ENCODE measurements around the gene RABGEF1. TPM values are rescaled to one million over a fixed set of nuclear protein-coding genes. Genes with fewer than 3 reads are reported as not detected.

The RABGEF1 gene
- total RNA-seq, 2 donors from 2014 or later: 16.3 to 25.5 TPM

GRCh38 chr7:66832531-66833351 lies 92.2 kb downstream of the RABGEF1 start:
- Histone ChIP-seq H3K27me3 (no peaks in the 10 kb centered on the region), H3K36me3 (no peaks in the 10 kb centered on the region), H3K9me3 (no peaks in the 10 kb centered on the region), H3K27ac (no peak overlapping the region), H3K4me3 (no peak overlapping the region), H3K4me1 (no peaks in the 10 kb centered on the region)
- no peak for DNase-seq (ENCODE audit: low spot score)
- TF ChIP-seq, protein P1, sequence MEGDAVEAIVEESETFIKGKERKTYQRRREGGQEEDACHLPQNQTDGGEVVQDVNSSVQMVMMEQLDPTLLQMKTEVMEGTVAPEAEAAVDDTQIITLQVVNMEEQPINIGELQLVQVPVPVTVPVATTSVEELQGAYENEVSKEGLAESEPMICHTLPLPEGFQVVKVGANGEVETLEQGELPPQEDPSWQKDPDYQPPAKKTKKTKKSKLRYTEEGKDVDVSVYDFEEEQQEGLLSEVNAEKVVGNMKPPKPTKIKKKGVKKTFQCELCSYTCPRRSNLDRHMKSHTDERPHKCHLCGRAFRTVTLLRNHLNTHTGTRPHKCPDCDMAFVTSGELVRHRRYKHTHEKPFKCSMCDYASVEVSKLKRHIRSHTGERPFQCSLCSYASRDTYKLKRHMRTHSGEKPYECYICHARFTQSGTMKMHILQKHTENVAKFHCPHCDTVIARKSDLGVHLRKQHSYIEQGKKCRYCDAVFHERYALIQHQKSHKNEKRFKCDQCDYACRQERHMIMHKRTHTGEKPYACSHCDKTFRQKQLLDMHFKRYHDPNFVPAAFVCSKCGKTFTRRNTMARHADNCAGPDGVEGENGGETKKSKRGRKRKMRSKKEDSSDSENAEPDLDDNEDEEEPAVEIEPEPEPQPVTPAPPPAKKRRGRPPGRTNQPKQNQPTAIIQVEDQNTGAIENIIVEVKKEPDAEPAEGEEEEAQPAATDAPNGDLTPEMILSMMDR (IDR thresholded peaks at IDR 0.05): no peak

DNA sequence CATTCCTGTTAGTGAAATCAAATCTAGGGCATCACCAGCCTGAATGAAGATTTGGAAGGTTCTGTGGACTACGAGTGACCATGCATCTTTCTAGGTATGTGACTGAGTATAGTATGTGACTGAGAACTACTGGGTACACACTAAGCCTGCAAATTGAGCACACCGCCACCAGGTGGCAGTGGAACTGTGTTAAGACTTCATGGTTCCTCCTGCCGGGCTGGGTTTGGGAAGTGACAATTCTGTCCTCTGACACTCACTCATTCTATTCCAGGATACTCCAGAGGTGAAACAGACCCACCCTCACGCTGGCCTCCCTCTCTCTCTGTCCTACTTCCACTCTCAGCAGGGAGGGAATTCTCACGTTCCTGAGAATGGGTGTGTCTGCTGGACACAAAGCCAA lies 96.5 kb downstream of the RABGEF1 start:
- H3K27me3 ChIP-seq: no peaks in the 10 kb centered on the region
- TF ChIP-seq, protein P1 (IDR thresholded peaks at IDR 0.05): no peak
- H3K4me1 ChIP-seq: no peaks in the 10 kb centered on the region
- no peaks in the 10 kb centered on the region for H3K36me3 ChIP-seq
- H3K27ac ChIP-seq: no peak overlapping the region
- H3K4me3 ChIP-seq: no peak overlapping the region
- no peaks in the 10 kb centered on the region for H3K9me3 ChIP-seq
- no peak for DNase-seq (ENCODE audit: low spot score)

DNA sequence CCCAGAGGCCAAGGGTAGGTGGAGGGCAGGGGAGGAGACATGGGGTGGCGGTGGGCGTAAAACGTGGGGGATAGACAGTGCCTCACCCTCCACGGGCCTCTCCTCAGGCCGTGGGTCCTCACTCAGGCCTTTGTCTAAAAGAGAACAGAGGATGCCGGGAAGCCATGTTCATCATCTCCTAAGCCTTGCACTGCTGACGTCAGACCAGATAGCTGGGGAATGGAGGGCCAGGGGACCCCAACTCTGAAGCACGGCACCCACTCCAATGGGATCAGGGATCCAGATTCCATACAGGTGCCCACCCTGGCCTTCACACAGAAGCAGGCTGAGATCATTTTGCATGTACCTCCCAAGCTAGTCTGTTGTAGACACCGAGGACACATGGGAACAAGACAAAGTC lies 97.1 kb downstream of the RABGEF1 start:
- no peak for DNase-seq (ENCODE audit: low spot score)
- no peaks in the 10 kb centered on the region for H3K4me1 ChIP-seq
- H3K27ac ChIP-seq: no peak overlapping the region

GRCh38 chr7:66839814-66840213 lies 99.3 kb downstream of the RABGEF1 start:
- TF ChIP-seq, protein P1 (IDR thresholded peaks at IDR 0.05): no peak

More for the DNA sequence above, 97.1 kb downstream of the RABGEF1 start:
- Histone ChIP-seq H3K9me3 (no peaks in the 10 kb centered on the region), H3K27me3 (no peaks in the 10 kb centered on the region), H3K4me3 (no peak overlapping the region), H3K36me3 (no peaks in the 10 kb centered on the region)
- TF ChIP-seq, protein P1 (IDR thresholded peaks at IDR 0.05): no peak

DNA sequence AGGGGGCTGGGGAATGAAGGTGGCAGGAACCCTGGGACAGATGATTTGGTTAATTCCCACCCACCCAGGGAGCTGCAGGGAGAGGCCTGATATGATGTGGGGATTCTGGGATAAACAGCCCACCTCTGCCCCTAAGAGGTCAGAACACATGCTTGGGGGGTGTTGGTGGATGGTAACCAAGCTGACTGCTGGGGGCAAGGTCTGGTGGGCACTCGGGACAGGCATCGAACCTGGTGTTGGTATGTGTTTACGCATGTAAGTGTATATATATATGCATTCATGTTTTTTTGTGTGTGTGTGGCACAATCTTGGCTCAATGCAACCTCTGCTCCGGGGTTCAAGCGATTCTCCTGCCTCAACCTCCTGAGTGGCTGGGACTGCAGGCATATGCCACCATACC lies 99.8 kb downstream of the RABGEF1 start:
- DNase-seq (ENCODE audit: low spot score): no peak
- TF ChIP-seq, protein P1 (IDR thresholded peaks at IDR 0.05): no peak
- no peaks in the 10 kb centered on the region for H3K9me3 ChIP-seq
- no peak overlapping the region for H3K27ac ChIP-seq
- no peaks in the 10 kb centered on the region for H3K36me3 ChIP-seq
- peaks cover 0 to 10% of the 10 kb centered on the region in 2 donors for H3K4me1 ChIP-seq
- no peaks in the 10 kb centered on the region for H3K27me3 ChIP-seq
- no peak overlapping the region for H3K4me3 ChIP-seq

More at GRCh38 chr7:66839814-66840213, 99.3 kb downstream of the RABGEF1 start:
- H3K9me3 ChIP-seq: no peaks in the 10 kb centered on the region
- H3K27ac ChIP-seq: no peak overlapping the region
- H3K4me3 ChIP-seq: no peak overlapping the region
- no peaks in the 10 kb centered on the region for H3K36me3 ChIP-seq
- DNase-seq (ENCODE audit: low spot score): no peak
- H3K27me3 ChIP-seq: no peaks in the 10 kb centered on the region
- H3K4me1 ChIP-seq: peaks cover 0 to 9% of the 10 kb centered on the region in 2 donors
